ENCODE measurements around the gene PRKN.

PRKN gene

DNA sequence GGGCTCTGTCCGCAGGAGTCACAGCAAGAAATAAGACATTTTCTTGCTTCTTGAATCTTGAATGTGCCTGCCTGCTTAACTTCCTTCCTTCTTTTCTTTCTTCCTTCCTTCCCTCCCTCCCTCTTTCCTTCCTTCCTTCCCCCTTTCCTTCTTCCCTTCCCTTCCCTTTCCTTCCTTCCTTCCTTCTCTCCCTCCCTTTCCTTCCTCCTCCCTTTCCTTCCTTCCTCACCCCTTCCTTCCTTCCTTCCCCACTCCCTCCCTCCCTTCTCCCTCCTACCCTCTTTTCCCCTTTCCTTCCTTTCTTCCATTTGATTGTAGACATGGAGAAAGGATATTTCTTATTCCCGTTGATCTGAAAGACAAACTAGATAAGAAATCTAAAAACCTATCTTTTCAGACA is 1016.9 kb downstream of the PRKN start:
- DNase-seq (ENCODE audit: low read depth in 1 of 2, low spot score in 1 of 2) = no peak
- TF ChIP-seq, protein P1, sequence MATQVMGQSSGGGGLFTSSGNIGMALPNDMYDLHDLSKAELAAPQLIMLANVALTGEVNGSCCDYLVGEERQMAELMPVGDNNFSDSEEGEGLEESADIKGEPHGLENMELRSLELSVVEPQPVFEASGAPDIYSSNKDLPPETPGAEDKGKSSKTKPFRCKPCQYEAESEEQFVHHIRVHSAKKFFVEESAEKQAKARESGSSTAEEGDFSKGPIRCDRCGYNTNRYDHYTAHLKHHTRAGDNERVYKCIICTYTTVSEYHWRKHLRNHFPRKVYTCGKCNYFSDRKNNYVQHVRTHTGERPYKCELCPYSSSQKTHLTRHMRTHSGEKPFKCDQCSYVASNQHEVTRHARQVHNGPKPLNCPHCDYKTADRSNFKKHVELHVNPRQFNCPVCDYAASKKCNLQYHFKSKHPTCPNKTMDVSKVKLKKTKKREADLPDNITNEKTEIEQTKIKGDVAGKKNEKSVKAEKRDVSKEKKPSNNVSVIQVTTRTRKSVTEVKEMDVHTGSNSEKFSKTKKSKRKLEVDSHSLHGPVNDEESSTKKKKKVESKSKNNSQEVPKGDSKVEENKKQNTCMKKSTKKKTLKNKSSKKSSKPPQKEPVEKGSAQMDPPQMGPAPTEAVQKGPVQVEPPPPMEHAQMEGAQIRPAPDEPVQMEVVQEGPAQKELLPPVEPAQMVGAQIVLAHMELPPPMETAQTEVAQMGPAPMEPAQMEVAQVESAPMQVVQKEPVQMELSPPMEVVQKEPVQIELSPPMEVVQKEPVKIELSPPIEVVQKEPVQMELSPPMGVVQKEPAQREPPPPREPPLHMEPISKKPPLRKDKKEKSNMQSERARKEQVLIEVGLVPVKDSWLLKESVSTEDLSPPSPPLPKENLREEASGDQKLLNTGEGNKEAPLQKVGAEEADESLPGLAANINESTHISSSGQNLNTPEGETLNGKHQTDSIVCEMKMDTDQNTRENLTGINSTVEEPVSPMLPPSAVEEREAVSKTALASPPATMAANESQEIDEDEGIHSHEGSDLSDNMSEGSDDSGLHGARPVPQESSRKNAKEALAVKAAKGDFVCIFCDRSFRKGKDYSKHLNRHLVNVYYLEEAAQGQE (IDR thresholded peaks at IDR 0.05; ENCODE audit: insufficient replicate concordance, low read depth) = no peak
- TF ChIP-seq POLR2AphosphoS5 (IDR thresholded peaks at IDR 0.05; ENCODE audit: low read depth) = no peak
- TF ChIP-seq GABPA (IDR thresholded peaks at IDR 0.05; ENCODE audit: low read depth) = no peak
- Histone ChIP-seq H3K4me3 (replicated peaks; ENCODE audit: insufficient read depth, low read length) (no peak overlapping the region), H3K27me3 (ENCODE audit: insufficient read depth, poor library complexity, severe bottlenecking) (no peaks in the 10 kb centered on the region), H3K27ac (replicated peaks) (no peak overlapping the region)

GRCh38 chr6:161701056-161701455 is 1026.5 kb downstream of the PRKN start:
- DNase-seq (ENCODE audit: low read depth in 1 of 2, low spot score in 1 of 2) = no peak
- no peak for TF ChIP-seq POLR2AphosphoS5 (IDR thresholded peaks at IDR 0.05; ENCODE audit: low read depth)
- TF ChIP-seq, protein P1 (IDR thresholded peaks at IDR 0.05; ENCODE audit: insufficient replicate concordance, low read depth) = no peak
- TF ChIP-seq GABPA (IDR thresholded peaks at IDR 0.05; ENCODE audit: low read depth) = no peak
- no peak for TF ChIP-seq SPI1 (IDR thresholded peaks at IDR 0.05; ENCODE audit: borderline replicate concordance, low read depth)
- TF ChIP-seq, protein P2, sequence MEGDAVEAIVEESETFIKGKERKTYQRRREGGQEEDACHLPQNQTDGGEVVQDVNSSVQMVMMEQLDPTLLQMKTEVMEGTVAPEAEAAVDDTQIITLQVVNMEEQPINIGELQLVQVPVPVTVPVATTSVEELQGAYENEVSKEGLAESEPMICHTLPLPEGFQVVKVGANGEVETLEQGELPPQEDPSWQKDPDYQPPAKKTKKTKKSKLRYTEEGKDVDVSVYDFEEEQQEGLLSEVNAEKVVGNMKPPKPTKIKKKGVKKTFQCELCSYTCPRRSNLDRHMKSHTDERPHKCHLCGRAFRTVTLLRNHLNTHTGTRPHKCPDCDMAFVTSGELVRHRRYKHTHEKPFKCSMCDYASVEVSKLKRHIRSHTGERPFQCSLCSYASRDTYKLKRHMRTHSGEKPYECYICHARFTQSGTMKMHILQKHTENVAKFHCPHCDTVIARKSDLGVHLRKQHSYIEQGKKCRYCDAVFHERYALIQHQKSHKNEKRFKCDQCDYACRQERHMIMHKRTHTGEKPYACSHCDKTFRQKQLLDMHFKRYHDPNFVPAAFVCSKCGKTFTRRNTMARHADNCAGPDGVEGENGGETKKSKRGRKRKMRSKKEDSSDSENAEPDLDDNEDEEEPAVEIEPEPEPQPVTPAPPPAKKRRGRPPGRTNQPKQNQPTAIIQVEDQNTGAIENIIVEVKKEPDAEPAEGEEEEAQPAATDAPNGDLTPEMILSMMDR (IDR thresholded peaks at IDR 0.05; ENCODE audit: insufficient read depth, low read length) = no peak

DNA sequence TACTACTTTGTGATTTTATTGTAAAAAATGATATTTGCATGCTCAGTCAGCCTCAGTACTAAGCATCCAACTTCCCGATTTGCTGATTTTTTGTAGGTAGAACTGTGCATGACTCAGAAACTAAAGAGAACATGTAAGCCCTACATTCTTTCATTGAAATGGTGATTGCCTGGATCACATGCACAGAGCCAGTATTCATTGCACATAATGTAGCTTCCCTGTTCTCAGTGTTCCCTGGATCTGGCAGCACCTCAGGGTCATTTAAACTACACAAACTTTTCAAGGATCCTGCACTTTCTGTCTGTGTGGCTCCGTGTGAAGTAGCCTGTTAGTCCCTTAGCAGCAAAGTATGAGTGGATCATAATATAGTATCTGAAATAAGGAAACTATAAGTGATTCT is 1030.8 kb downstream of the PRKN start:
- no peak overlapping the region for H3K27ac ChIP-seq (replicated peaks)
- H3K4me3 ChIP-seq (replicated peaks; ENCODE audit: insufficient read depth, low read length) = no peak overlapping the region
- DNase-seq (ENCODE audit: low read depth in 1 of 2, low spot score in 1 of 2) = no peak
- no peaks in the 10 kb centered on the region for H3K27me3 ChIP-seq (ENCODE audit: insufficient read depth, poor library complexity, severe bottlenecking)
- TF ChIP-seq, protein P1 (IDR thresholded peaks at IDR 0.05; ENCODE audit: insufficient replicate concordance, low read depth) = no peak
- TF ChIP-seq GABPA (IDR thresholded peaks at IDR 0.05; ENCODE audit: low read depth) = no peak
- no peak for TF ChIP-seq POLR2AphosphoS5 (IDR thresholded peaks at IDR 0.05; ENCODE audit: low read depth)

More at GRCh38 chr6:161701056-161701455, 1026.5 kb downstream of the PRKN start:
- H3K27ac ChIP-seq (replicated peaks) = no peak overlapping the region
- no peaks in the 10 kb centered on the region for H3K27me3 ChIP-seq (ENCODE audit: insufficient read depth, poor library complexity, severe bottlenecking)
- H3K4me3 ChIP-seq (replicated peaks; ENCODE audit: insufficient read depth, low read length) = no peak overlapping the region

DNA sequence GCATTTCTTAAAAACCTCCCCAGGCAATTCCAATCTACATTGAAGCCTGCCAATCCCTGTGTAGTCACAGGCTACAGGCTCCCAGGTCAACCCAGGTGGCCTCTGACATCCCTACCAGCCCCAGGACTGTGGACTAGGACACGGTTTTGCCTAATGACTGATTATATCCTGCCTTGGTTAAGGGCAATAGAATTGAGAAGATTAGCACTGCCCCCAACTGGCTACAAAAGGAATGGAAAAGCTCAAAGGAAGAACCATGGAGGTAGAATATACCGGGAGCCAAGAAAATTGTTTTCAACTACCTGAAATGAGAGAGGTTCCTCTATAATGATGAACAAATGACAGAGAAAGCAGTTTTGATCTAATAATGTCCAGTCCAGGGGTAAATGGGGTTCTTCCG is 1032.6 kb downstream of the PRKN start:
- Histone ChIP-seq H3K27ac (replicated peaks) (no peak overlapping the region), H3K27me3 (ENCODE audit: insufficient read depth, poor library complexity, severe bottlenecking) (no peaks in the 10 kb centered on the region), H3K4me3 (replicated peaks; ENCODE audit: insufficient read depth, low read length) (no peak overlapping the region)
- TF ChIP-seq, protein P2 (IDR thresholded peaks at IDR 0.05; ENCODE audit: insufficient read depth, low read length) = peak; percentile 17
- TF ChIP-seq POLR2AphosphoS5 (IDR thresholded peaks at IDR 0.05; ENCODE audit: low read depth) = no peak
- no peak for DNase-seq (ENCODE audit: low read depth in 1 of 2, low spot score in 1 of 2)
